ENCODE measurements around the gene RWDD3. TPM values are rescaled to one million over a fixed set of nuclear protein-coding genes. Genes with fewer than 3 reads are reported as not detected.

Gene RWDD3
- polyA plus RNA-seq, 2 of the 4 experiments (the other 2 are of a cell fraction): 17.1 to 22.1 TPM

DNA sequence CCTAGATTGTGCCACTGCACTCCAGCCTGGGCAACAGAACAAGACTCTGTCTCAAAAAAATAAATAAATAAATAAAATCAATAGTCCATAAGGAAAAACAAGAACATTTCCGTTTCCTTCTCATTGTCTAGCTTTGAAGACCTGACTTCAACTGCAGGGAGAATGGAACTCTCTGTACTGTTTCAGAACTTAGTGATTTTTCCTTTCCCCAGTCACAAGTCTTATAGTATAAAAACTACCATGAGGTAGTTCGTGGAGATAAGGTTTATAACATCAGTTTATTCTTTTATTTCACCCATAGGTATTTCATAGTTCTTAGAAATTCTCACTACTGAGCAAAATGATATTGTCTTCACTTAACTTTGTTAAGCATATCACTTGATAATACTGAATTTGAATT lies 11.4 kb upstream of the RWDD3 start (continued):
- no peak for TF ChIP-seq CTCF (IDR thresholded peaks at IDR 0.05)
- TF ChIP-seq ZSCAN20 (CRISPR knock-in tag; IDR thresholded peaks at IDR 0.05): no peak
- TF ChIP-seq, protein P1, sequence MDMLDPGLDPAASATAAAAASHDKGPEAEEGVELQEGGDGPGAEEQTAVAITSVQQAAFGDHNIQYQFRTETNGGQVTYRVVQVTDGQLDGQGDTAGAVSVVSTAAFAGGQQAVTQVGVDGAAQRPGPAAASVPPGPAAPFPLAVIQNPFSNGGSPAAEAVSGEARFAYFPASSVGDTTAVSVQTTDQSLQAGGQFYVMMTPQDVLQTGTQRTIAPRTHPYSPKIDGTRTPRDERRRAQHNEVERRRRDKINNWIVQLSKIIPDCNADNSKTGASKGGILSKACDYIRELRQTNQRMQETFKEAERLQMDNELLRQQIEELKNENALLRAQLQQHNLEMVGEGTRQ (IDR thresholded peaks at IDR 0.05): no peak
- no peak for TF ChIP-seq RFX5 (IDR thresholded peaks at IDR 0.05)
- TF ChIP-seq NFE2L2 (conservative IDR thresholded peaks at IDR 0.05; ENCODE audit: low read length): no peak

DNA sequence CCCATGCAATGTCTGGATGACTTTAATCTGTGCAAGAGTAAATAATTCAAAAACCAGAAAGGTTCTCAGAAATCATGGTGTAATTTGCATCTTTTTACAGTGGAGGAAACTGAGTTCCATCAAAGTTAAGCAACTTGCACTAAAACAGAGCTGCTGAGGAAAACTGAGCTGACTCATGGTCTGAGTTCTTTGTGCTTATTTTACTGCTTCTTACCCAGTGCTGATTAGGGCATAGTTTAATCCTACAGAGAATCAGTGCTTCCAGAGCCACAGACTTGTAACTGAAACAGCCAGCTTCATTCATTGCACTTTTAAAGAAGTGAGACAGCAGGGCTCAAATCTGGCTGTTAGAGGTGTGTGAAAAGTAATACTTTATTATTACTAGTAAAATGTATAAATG lies 10.9 kb upstream of the RWDD3 start:
- Histone ChIP-seq H3K4me3 (no peak overlapping the region), H3K9me3 (no peaks in the 10 kb centered on the region), H3K4me1 (peaks cover 12% of the 10 kb centered on the region; the same call in 2 of the 3 replicates), H3K27ac (peak overlapping the region in 1 of 2 experiments; percentile 33; a peak in 1 of 6 replicates), H3K4me2 (peak overlapping the region; percentile 33; the same call in 1 of the 3 replicates)
- DNase-seq (ENCODE audit: low read depth in 1 of 2, low spot score in 1 of 2) (no peak), ATAC-seq (peak in 1 of 2 experiments; percentile 47; a peak in 1 of 6 replicates), FAIRE-seq (no peak)
- TF ChIP-seq ZSCAN20 (CRISPR knock-in tag; IDR thresholded peaks at IDR 0.05) (no peak), NPAS2 (CRISPR knock-in tag; IDR thresholded peaks at IDR 0.05; ENCODE audit: borderline replicate concordance) (no peak), CBX2 (IDR thresholded peaks at IDR 0.05; ENCODE audit: borderline replicate concordance, low read depth) (no peak), HDAC2 (IDR thresholded peaks at IDR 0.05) (no peak), HEYL (CRISPR knock-in tag; IDR thresholded peaks at IDR 0.05) (no peak), BHLHE40 (IDR thresholded peaks at IDR 0.05; ENCODE audit: low read depth, low read length) (no peak), MYC (IDR thresholded peaks at IDR 0.05; ENCODE audit: borderline replicate concordance, low read length) (no peak), ELK1 (IDR thresholded peaks at IDR 0.05; ENCODE audit: low read depth, low read length) (no peak), JUNB (IDR thresholded peaks at IDR 0.05) (no peak), MAFK (IDR thresholded peaks at IDR 0.05; ENCODE audit: partially characterized antibody) (no peak), NFE2L2 (conservative IDR thresholded peaks at IDR 0.05; ENCODE audit: low read length) (no peak), HOXA7 (CRISPR knock-in tag; IDR thresholded peaks at IDR 0.05) (no peak), PHF8 (IDR thresholded peaks at IDR 0.05; ENCODE audit: borderline replicate concordance, low read depth) (no peak), EHF (CRISPR knock-in tag; IDR thresholded peaks at IDR 0.05) (no peak), KDM5A (IDR thresholded peaks at IDR 0.05) (no peak)
- TF ChIP-seq, protein P2, sequence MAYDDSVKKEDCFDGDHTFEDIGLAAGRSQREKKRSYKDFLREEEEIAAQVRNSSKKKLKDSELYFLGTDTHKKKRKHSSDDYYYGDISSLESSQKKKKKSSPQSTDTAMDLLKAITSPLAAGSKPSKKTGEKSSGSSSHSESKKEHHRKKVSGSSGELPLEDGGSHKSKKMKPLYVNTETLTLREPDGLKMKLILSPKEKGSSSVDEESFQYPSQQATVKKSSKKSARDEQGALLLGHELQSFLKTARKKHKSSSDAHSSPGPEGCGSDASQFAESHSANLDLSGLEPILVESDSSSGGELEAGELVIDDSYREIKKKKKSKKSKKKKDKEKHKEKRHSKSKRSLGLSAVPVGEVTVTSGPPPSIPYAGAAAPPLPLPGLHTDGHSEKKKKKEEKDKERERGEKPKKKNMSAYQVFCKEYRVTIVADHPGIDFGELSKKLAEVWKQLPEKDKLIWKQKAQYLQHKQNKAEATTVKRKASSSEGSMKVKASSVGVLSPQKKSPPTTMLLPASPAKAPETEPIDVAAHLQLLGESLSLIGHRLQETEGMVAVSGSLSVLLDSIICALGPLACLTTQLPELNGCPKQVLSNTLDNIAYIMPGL (CRISPR knock-in tag; IDR thresholded peaks at IDR 0.05; ENCODE audit: borderline replicate concordance): no peak
- TF ChIP-seq, protein P3, sequence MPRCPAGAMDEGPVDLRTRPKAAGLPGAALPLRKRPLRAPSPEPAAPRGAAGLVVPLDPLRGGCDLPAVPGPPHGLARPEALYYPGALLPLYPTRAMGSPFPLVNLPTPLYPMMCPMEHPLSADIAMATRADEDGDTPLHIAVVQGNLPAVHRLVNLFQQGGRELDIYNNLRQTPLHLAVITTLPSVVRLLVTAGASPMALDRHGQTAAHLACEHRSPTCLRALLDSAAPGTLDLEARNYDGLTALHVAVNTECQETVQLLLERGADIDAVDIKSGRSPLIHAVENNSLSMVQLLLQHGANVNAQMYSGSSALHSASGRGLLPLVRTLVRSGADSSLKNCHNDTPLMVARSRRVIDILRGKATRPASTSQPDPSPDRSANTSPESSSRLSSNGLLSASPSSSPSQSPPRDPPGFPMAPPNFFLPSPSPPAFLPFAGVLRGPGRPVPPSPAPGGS (IDR thresholded peaks at IDR 0.05): no peak
- TF ChIP-seq, protein P4, sequence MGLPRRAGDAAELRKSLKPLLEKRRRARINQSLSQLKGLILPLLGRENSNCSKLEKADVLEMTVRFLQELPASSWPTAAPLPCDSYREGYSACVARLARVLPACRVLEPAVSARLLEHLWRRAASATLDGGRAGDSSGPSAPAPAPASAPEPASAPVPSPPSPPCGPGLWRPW (IDR thresholded peaks at IDR 0.05): no peak
- TF ChIP-seq, protein P5, sequence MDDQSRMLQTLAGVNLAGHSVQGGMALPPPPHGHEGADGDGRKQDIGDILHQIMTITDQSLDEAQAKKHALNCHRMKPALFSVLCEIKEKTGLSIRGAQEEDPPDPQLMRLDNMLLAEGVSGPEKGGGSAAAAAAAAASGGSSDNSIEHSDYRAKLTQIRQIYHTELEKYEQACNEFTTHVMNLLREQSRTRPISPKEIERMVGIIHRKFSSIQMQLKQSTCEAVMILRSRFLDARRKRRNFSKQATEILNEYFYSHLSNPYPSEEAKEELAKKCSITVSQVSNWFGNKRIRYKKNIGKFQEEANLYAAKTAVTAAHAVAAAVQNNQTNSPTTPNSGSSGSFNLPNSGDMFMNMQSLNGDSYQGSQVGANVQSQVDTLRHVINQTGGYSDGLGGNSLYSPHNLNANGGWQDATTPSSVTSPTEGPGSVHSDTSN (IDR thresholded peaks at IDR 0.05): no peak
- ChIA-PET CTCF (interaction anchor here (0.7 to 1.7 kb wide), 3 partner anchors 10 to 108 kb away, joined by 3 to 14 read pairs (median 3); partner anchors contain the start of gene RWDD3), POLR2A (interaction anchor here (2.8 kb wide), 1 partner anchor 11 kb away, joined by 13 read pairs; the partner anchor contains the start of gene RWDD3)
